Stomach (tissue), 9 donors: ENCODE results near the gene PSMB7. TPM values are rescaled to one million over a fixed set of nuclear protein-coding genes. Genes with fewer than 3 reads are reported as not detected.

ENCODE experiments used
- DNase-seq, 2 donors: peaks; one replicate each; pipeline versions ENCODE4 v3.0.0 to v3.0.0-alpha.2; 2013 to 2019
- H3K27ac ChIP-seq, 5 donors: fragments of 200-600 bp in 4 of 5; sonication (generic) in 4 of 5; one replicate each; pipeline ENCODE4 v1.5.1; 2013 to 2019; ENCODE audit warnings: mild to moderate bottlenecking in 1 of 5, moderate library complexity in 1 of 5
- H3K27me3 ChIP-seq, 3 donors: fragments of 200-600 bp; sonication (generic); one replicate each; pipeline ENCODE4 v1.5.1; 2017 to 2019; ENCODE audit warnings: mixed run types in 1 of 3
- H3K36me3 ChIP-seq, 4 donors: fragments of 200-600 bp; sonication (generic); 1 replicate in 3 of 4; 2 replicates in 1 of 4; pipeline ENCODE4 v1.5.1; 2016 to 2019
- H3K4me1 ChIP-seq, 4 donors: fragments of 200-600 bp; sonication (generic); one replicate each; pipeline ENCODE4 v1.5.1; 2016 to 2019
- H3K4me3 ChIP-seq, 4 donors: fragments of 200-600 bp; sonication (generic) in 3 of 4; one replicate each; pipeline ENCODE4 v1.5.1; 2016 to 2019; ENCODE audit warnings: mild to moderate bottlenecking in 1 of 4
- H3K9me3 ChIP-seq, 4 donors: fragments of 200-600 bp; sonication (generic); one replicate each; pipeline ENCODE4 v1.5.1; 2016 to 2019
- EP300 ChIP-seq: sonication (generic); formaldehyde crosslinking; IDR thresholded peaks from one replicate; pipeline ENCODE4 v1.6.1; 2017; ENCODE audit warnings: antibody characterized with exemption
- POLR2A ChIP-seq, 4 donors: fragments of 450-650 bp; IDR thresholded peaks; one replicate each; pipeline ENCODE4 v1.6.1; 2016; ENCODE audit warnings: antibody characterized with exemption in 4 of 4, control low read depth in 2 of 4, mild to moderate bottlenecking in 1 of 4, moderate library complexity in 1 of 4
- POLR2AphosphoS5 ChIP-seq, 3 donors: sonication (generic); formaldehyde crosslinking; IDR thresholded peaks; one replicate each; pipeline ENCODE4 v1.6.1; 2016; ENCODE audit warnings: antibody characterized with exemption in 3 of 3
- WGBS, 5 donors: extraction: QIAGEN DNeasy Blood & Tissue Kit in 3 of 5; methylation state at CpG; one replicate each; pipeline versions ENCODE4 v1.1.5 to v1.1.7; 2013 to 2018; 5-methylcytosine and 5-hydroxymethylcytosine counted together
- intact Hi-C: fragments of 100-400 bp; cut with DNase I; formaldehyde crosslinking; loops from one replicate; pipeline ENCODE4 v1.15.1; 2023; ENCODE audit warnings: low total_unique reads
- polyA plus RNA-seq, 3 donors: library from polyadenylated mRNA; stranded (reverse); fragments of 200-250 nt; gene quantifications; one replicate each; pipeline ENCODE4 v1.2.3, GENCODE V29; 2013
- total RNA-seq, 5 donors: library from RNA; depleted of rRNA; stranded (reverse); fragments of >200 nt; gene quantifications; one replicate each; pipeline versions ENCODE4 v1.1.0 to v1.2.3, GENCODE V29; 2014 to 2016
- TF ChIP-seq, protein P1 (sequence below), 7 experiments: fragments of 450-650 bp in 4 of 7; fragments of 200-600 bp in 3 of 7; sonication (generic) in 3 of 7; IDR thresholded peaks; one replicate each; pipeline ENCODE4 v1.5.1; 2016 to 2019; ENCODE audit warnings: antibody characterized with exemption in 7 of 7, control low read depth in 2 of 7, mild to moderate bottlenecking in 1 of 7
- donor health status: healthy with polysubstance abuse.
- donor health status: Bipolar disorder and iron deficiency.
- donor health status: healthy.

PSMB7 gene
- total and polyA plus RNA-seq, 8 donors: 4.9 to 213 (median 118) TPM

DNA sequence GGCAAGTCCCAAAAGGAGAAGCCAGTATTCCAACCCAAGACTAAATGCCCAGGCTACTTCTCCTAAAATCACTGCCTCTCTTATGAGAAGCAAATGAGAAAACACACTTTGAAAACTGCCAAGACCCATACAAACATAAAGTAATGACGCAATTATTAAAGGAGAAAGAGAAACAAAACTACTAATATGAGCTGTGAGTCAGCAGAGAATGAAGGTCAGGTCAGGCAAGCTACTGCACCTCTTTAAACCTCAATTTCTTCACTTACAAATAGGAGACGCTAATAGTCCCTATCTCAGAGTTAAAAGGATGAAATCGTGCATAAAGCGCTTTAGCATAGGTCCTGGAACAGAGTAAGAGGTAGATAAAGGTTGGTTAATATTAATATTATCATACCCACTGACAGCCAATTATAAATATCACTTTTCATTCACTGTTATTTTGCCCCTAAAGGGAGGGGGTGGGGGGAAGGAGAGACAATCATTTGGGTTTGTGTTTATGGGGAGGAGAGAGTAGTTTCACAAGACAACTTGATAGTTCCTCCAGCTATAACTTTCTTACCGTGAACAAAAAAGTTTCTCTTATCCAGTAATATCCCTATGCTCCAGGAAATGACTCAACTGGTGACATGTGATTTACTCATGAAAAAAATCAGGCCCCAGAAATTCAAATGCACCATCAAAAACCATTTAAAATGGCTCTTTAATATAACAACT lies 3.6 kb downstream of the PSMB7 start:
- WGBS, 5 donors: 72 to 85% (median 79%) methylated on average over 5 of the region's 5 CpGs
- intact Hi-C loops: no loop called here
- Histone ChIP-seq H3K9me3 (no peaks in the 10 kb centered on the region), H3K4me3 (no peak overlapping the region), H3K36me3 (peaks cover 43 to 74% (median 72%) of the 10 kb centered on the region in 4 donors), H3K27me3 (no peaks in the 10 kb centered on the region), H3K27ac (no peak overlapping the region), H3K4me1 (peaks cover 16 to 58% (median 33%) of the 10 kb centered on the region in 4 donors)
- TF ChIP-seq POLR2A (IDR thresholded peaks at IDR 0.05) (no peak), EP300 (no peak), POLR2AphosphoS5 (IDR thresholded peaks at IDR 0.05) (no peak)
- TF ChIP-seq, protein P1, sequence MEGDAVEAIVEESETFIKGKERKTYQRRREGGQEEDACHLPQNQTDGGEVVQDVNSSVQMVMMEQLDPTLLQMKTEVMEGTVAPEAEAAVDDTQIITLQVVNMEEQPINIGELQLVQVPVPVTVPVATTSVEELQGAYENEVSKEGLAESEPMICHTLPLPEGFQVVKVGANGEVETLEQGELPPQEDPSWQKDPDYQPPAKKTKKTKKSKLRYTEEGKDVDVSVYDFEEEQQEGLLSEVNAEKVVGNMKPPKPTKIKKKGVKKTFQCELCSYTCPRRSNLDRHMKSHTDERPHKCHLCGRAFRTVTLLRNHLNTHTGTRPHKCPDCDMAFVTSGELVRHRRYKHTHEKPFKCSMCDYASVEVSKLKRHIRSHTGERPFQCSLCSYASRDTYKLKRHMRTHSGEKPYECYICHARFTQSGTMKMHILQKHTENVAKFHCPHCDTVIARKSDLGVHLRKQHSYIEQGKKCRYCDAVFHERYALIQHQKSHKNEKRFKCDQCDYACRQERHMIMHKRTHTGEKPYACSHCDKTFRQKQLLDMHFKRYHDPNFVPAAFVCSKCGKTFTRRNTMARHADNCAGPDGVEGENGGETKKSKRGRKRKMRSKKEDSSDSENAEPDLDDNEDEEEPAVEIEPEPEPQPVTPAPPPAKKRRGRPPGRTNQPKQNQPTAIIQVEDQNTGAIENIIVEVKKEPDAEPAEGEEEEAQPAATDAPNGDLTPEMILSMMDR (IDR thresholded peaks at IDR 0.05): no peak
- DNase-seq: no peak

DNA sequence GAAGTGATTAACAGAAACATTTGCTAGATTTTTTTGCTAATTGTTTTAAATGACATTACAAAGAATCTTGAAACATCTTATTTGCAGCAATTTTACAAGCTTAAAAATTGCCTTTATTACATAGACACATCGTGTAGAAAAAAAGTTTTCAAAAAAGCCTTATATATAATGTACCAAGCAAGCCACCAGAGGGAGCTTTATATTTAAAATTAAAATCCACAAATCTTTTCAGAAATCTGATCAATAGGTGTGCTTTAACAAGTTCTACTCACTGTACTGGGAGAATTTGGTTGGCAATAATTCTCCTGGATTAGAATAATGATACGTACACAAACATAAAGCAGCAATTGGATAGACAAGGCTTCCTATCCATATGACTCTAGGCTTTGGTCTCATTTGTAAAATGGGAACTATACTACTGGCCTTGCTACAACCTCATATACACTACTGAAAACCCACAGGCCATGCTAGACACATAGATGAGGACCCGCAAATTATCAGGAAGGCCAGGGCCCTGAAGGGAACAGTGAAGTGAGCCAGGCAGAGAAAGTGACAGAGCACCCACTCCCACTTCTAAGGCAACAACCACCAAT lies 4.8 kb downstream of the PSMB7 start:
- Histone ChIP-seq H3K4me1 (peaks cover 15 to 58% (median 32%) of the 10 kb centered on the region in 4 donors), H3K27me3 (no peaks in the 10 kb centered on the region), H3K36me3 (peaks cover 45 to 87% (median 85%) of the 10 kb centered on the region in 4 donors), H3K27ac (no peak overlapping the region), H3K9me3 (no peaks in the 10 kb centered on the region), H3K4me3 (no peak overlapping the region)
- intact Hi-C loops: no loop called here
- DNase-seq: no peak
- TF ChIP-seq, protein P1 (IDR thresholded peaks at IDR 0.05): peak in 1 of 7 experiments; percentile 15
- TF ChIP-seq EP300: no peak
- 64 to 68% (median 67%) methylated on average over 3 of the region's 3 CpGs for WGBS, 5 donors

DNA sequence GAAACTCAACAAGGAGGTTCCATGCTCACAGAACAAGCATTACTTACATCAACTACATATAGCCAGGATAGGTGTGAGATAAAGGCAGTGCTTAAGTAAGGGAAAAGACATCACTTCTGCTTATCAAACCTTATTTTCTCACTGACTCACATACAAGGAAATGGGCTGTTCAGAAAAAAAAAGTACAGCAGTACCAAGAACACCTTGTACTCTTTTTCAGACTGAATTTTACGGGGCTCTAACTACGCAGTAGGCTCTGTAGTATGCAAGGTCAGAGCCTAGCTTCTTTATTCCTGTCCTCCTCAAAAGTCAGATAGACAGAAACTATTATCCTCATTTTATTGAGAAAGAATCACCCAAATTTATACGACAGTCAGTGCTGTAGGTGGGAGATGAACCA lies 5.8 kb downstream of the PSMB7 start:
- H3K27me3 ChIP-seq: no peaks in the 10 kb centered on the region
- WGBS, 5 donors: 90 to 98% (median 94%) methylated on average over 3 of the region's 3 CpGs
- peaks cover 10 to 53% (median 28%) of the 10 kb centered on the region in 4 donors for H3K4me1 ChIP-seq
- H3K36me3 ChIP-seq: peaks cover 52 to 97% (median 95%) of the 10 kb centered on the region in 4 donors
- intact Hi-C loops: no loop called here
- TF ChIP-seq POLR2A (IDR thresholded peaks at IDR 0.05): no peak
- no peak for TF ChIP-seq EP300
- TF ChIP-seq, protein P1 (IDR thresholded peaks at IDR 0.05): no peak
- TF ChIP-seq POLR2AphosphoS5 (IDR thresholded peaks at IDR 0.05): no peak
- no peak overlapping the region for H3K4me3 ChIP-seq
- no peak for DNase-seq
- no peak overlapping the region for H3K27ac ChIP-seq
- H3K9me3 ChIP-seq: no peaks in the 10 kb centered on the region

DNA sequence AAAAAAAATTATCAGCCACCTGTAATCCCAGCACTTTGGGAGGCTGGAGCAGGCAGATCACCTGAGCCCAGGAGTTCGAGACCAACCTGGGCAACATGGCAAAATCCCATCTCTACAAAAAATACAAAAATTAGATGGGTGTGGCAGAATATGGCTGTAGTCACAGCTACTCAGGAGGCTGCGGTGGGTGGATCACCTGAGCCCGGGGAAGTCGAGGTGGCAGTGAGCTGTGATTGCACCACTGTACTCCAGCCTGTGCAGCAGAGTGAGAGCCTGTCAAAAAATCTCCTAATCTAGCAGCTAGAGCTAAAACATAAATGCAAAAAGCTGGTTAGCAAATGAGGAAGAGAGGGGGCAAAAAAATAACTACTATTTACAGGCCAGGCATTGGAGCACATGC lies 12.0 kb downstream of the PSMB7 start:
- Histone ChIP-seq H3K9me3 (no peaks in the 10 kb centered on the region), H3K4me3 (no peak overlapping the region), H3K27me3 (no peaks in the 10 kb centered on the region), H3K27ac (no peak overlapping the region), H3K4me1 (peaks cover 0 to 38% (median 13%) of the 10 kb centered on the region in 4 donors), H3K36me3 (peaks cover 43 to 91% (median 84%) of the 10 kb centered on the region in 4 donors)
- TF ChIP-seq EP300 (no peak), POLR2A (IDR thresholded peaks at IDR 0.05) (no peak), POLR2AphosphoS5 (IDR thresholded peaks at IDR 0.05) (no peak)
- TF ChIP-seq, protein P1 (IDR thresholded peaks at IDR 0.05): no peak
- no peak for DNase-seq
- intact Hi-C loops: no loop called here
- WGBS, 5 donors: 93 to 96% (median 95%) methylated on average over 4 of the region's 4 CpGs
